ENCODE measurements around the gene SRR.

DNA sequence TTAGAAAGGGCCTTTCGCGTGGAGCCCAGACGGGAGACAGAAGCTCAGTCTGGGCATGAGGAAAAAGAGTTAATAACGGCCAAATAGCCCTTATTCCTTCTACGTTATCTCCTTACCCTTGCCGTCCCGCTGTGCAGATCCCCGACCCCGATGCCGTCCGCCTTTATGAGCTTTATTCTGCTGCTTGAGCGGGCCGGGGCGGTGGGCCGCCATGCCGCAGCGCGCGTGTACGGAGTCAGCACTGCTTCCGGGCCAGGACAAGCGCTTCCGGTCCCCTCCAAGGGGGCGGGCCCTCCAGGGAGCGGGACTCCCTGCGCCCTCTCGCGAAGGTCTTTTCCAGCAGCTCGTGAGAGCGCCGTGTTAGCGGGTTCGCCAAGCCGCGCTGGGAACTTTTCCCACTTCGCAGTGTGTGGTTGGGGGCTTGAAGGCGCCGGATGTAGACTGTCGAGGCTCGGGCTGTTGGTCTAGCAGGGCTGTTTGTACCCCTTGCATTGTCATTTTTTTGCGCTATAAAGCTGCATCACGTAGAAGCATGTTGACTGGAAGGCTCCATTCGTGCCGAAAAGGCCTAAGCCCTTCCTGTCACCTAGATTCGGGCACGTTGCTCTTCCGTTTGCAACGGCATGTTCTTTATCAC, 32.6 kb downstream of the SRR start, which contains the start of gene TSR1:
- TF ChIP-seq GATA2 (IDR thresholded peaks at IDR 0.05; ENCODE audit: low read depth, low read length) (no peak), GATA3 (IDR thresholded peaks at IDR 0.05; ENCODE audit: low read depth, low read length) (no peak)

Data from SH-SY5Y (cell line).